ENCODE measurements around the gene DUX4.
"Not testable (repeated sequence)": the region's sequence is repeated elsewhere in the genome, so short reads cannot be mapped to it uniquely, and the experiment has no call there.

The DUX4 gene

GRCh38 chr4:190173428-190173827 is at the start of gene DUX4:
Gene DUX4 (plus strand): TSS chr4:190173774. CDS start chr4:190173774, 0 bp downstream.
- DNase-seq (ENCODE audit: low read depth in 1 of 2, low spot score in 1 of 2) = not testable (repeated sequence)

GRCh38 chr4:190175436-190175835 is 1.9 kb downstream of the DUX4 start:
- DNase-seq (ENCODE audit: low read depth in 1 of 2, low spot score in 1 of 2) = not testable (repeated sequence)

GRCh38 chr4:190177727-190178605 is 4.4 kb downstream of the DUX4 start:
- DNase-seq (ENCODE audit: low read depth in 1 of 2, low spot score in 1 of 2) = peak in 1 of 2 donors; percentile 3

- not testable (repeated sequence) for DNase-seq (ENCODE audit: low read depth in 1 of 2, low spot score in 1 of 2)
These were observed 5.0 kb downstream of the DUX4 start for GRCh38 chr4:190178606-190178990.

GRCh38 chr4:190179030-190179739 is 5.6 kb downstream of the DUX4 start:
- not testable (repeated sequence) for DNase-seq (ENCODE audit: low read depth in 1 of 2, low spot score in 1 of 2)

GRCh38 chr4:190179740-190180094 is 6.1 kb downstream of the DUX4 start:
- DNase-seq (ENCODE audit: low read depth in 1 of 2, low spot score in 1 of 2) = not testable (repeated sequence)

- not testable (repeated sequence) for DNase-seq (ENCODE audit: low read depth in 1 of 2, low spot score in 1 of 2)
These were observed 7.4 kb downstream of the DUX4 start for GRCh38 chr4:190180947-190181346.

- peak in 1 of 2 donors; percentile 9 for DNase-seq (ENCODE audit: low read depth in 1 of 2, low spot score in 1 of 2)
These were observed 8.0 kb downstream of the DUX4 start for GRCh38 chr4:190181481-190182100.

GRCh38 chr4:190203510-190203909 is 29.9 kb downstream of the DUX4 start:
- DNase-seq (ENCODE audit: low read depth in 1 of 2, low spot score in 1 of 2) = not testable (repeated sequence)
